HG02610 (cell line): ENCODE results near the gene ZNF575.

Experiments
- ATAC-seq: cut with Tn5 transposase; IDR thresholded peaks from one replicate; pipeline ENCODE4 v1.9.1; 2021; ENCODE audit warnings: mild to moderate bottlenecking, moderate library complexity; ENCODE audit not compliant: unreplicated experiment

Gene ZNF575

DNA sequence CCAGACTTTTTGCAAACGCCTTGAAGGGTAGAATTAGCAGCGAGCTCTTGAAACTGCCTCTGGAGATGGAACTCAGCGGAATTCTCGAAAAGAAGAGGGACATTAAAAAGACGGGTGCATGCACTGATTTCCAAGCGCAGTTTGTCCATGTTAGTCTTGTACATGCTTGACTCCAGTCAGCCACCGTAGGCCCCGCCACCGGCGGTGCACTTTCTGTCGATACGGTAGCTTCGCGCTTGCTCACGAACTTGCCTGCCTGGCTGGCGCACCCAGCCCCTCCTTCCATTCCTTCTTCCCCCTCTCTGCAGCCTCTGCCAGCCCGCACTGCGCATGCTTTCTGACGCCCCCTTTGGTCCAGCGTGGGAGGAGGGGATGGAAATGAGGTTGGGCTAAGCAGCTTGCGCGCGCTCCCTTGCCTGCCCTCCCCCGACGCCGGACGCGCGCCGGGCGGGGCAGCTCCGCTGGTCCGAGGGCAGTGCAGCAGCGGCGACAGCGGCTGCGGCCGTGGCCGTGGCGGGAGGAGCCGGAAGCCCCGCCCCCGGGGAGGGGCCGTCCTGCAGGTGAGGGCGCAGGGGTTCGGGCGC is at the start of gene ZNF575:
Gene ZNF575 (plus strand): TSS at position 227 of the 584 bp plus-strand sequence. CDS start 1,235 bp downstream, outside the sequence.
- ATAC-seq, result peak; percentile 50

DNA sequence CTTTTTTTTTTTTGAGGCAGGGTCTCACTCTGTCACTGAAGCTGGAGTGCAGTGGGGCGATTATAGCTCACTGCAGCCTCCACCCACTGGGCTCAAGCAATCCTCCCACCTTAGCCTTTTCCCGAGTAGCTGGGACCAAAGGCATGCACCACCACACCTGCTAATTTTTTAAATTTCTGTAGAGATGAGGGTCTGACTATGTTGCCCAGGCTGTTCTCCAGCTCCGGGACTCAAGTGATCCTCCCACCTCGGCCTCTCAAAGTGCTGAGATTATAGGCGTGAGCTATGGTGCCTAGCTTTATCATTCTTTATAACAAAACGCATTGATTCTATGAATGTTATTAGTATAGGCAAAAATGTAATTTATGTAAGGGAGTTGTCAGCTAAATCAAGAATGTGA is 49.7 kb upstream of the ZNF575 start:
- no peak for ATAC-seq

- ATAC-seq, result no peak
Measured at GRCh38 chr19:43485951-43486350, 47.0 kb upstream of the ZNF575 start.

GRCh38 chr19:43486412-43486811 is 46.6 kb upstream of the ZNF575 start:
- ATAC-seq, result no peak

GRCh38 chr19:43488179-43488578 is 44.8 kb upstream of the ZNF575 start:
- no peak for ATAC-seq

DNA sequence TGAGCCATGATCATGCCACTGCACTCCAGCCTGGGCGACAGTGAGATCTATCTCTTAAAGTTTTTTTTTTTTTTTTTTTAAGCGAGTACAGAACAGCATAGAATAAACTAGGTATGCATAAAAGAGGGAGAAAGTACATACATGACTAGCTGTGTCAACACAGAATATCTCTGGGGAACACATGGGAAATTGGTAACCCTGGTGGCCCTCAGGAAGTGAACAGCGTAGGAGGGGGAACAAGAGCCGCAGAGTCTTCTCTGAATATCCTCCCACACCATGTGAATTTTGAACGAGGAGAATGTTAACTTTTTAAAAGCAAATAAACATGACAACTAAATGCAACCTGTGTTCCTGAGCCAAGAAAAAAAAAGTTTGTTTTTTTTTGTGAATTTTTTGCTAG is 43.7 kb upstream of the ZNF575 start:
- no peak for ATAC-seq

GRCh38 chr19:43489979-43490599 is 42.9 kb upstream of the ZNF575 start:
- no peak for ATAC-seq

DNA sequence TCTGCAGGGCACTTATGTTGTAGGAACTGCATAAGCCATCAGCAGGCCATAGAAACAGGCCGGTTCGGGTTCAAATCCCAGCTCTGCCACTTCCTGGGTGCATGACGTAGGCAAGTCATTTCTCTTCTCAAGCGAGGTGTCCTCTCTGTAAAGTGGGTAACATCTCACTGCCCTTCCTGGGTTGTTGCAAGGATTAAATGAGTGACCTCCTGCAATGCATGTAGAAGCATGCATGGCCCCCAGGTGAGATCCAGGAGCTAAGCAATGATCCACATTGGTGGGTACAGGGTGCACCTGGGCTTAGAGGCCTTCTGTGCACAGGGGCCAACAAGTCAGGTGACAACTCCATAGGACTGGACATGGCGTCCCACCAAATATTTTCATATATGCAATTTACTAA is 42.2 kb upstream of the ZNF575 start:
- ATAC-seq, result no peak

DNA sequence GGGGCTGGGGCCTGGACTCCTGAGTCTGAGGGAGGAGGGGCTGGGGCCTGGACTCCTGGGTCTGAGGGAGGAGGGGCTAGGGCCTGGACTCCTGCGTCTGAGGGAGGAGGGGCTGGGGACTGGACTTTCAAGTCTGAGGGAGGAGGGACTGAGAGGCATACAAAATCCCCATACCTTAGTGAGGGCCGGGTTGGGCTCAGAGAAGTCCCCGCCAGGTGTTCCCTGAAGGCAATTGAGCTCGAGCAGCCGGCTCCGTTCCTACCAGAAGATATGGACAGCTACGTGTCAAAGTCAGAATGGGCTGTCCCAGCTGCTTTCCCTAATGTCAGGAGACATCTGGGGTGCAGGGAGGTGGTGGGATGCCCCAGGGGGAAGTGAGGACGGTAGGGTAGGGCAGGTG is 37.9 kb upstream of the ZNF575 start:
- ATAC-seq, result no peak

DNA sequence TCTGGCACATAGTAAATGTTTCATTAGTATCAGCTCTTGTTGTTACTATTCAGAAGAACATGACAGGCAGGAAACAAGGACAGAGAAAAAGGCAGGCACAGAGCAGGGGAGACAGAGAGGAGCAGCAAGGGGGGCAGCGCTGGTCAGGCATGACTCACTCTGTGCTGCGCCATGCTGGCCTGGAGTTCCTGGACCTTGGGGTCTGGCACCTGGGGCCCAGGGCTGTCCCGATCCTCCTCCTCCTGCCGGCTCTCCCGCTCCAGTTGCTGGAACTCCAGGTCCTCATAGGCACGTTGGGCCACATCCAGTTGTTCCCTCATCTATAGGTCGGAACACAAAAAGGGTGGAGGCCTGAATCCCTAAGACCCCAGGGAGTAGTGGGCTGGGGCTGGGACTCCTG is 36.0 kb upstream of the ZNF575 start:
- no peak for ATAC-seq

DNA sequence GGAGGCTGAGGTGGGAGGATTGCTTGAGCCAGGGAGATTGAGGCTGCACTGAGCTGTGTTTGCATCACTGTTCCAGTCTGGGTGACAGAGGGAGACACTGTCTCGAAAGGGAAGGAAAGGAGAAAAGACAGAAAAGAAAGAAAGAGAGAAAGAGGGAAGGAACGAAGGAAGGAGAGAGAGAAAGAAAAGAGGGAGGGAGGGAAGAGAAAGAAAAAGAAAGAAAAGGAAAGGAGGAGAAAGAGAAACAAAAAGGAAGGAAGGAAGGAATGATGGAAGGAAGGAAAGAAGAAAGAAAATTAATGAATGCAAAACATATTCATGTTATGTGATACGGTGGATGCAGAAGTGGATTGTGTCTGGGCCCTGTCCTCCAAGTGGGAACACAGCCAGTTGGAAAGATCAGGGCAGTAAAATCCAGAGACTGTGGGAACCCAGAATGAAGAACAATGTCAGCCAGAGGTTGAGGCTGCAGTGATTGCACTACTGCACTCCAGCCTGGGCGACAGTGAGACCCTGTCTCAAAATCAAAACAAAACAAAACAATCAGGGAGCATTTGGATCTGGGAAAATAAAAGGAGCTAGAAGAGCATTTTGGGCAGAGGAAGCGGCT is 34.6 kb upstream of the ZNF575 start:
- ATAC-seq, result no peak

- no peak for ATAC-seq
Measured at GRCh38 chr19:43499042-43499441, 33.9 kb upstream of the ZNF575 start.

DNA sequence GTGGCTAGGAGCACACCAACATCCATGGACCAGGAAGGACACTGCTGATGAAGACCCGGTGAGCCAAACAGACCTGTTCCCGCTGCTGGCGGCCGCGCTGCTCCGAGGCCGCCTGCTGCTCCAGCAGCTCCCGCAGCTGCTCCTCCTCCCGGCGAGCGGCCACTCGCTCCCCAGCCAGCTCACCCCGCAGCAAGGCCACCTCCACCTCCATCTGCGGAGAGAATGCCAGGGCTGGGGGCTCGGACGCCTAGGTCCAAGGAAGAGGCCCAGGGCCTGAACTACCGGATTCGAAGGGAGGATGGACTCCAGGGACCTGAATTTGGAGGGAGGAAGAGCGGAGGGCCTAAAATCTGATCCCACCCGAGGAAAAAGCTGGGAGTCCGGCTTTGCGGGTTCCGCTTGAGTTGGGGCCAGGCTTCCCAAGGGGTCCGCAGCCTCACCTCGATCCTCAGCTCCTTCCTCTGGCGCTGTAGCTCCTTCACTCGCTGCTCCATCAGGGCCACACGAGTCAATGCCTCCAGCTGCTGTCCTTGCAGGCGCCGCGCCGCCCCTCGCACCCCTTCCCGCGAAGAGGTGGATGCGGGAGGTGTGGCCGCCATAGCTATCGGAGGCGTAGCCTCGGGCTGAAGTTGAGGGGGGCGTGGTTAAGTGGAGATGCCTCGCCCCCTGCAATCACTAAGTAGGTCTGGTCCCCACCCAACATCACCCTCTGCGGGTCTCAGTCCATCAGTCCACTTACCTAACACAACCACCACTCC is 31.1 kb upstream of the ZNF575 start:
- no peak for ATAC-seq

- ATAC-seq, result no peak
Measured at GRCh38 chr19:43502419-43502976, 30.5 kb upstream of the ZNF575 start.

DNA sequence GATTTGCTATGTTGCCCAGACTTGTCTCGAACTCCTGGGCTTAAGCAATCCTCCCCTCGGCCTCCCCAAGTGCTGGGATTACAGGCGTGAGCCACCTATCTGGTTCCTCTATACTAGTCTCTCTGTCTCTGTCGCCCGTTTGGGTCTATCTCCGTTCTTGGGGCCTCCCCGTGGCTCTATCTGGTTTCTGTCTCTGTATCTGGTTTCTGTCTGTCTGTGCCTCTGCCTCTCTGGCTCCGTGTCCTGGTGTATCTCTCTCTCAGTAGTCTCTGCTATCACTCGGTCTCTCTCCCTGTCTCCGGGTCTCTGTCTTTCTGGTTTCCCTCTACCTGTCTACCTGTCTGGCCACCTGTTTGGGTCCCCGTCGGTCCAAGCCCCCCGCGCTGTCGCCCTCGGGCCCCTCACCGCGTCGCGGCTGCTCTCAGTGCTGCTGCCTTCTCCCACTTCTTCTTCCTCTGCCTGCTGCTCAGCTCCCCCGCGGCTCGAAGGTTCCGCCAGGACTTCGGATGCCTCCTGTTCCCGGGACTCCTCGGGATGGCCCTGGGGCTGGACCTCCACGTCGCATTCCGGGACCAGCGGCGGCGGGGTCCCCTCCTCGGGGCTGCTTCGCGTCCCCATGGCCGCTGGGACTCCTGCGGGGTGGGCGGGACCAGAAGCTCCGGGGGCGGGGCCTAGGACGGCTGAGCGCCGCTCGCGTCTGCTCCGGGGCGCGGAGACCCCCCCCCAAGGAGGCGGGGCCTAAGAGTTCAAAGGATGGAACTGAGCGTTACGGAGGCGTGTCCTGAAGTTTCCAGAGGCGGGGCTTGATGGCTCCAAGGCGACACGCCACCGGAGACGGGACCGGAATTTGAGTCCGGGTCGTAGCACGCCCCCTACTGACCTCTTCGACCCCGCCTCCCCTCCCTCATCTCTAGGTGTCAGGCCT is 29.2 kb upstream of the ZNF575 start:
- ATAC-seq, result peak; percentile 86

DNA sequence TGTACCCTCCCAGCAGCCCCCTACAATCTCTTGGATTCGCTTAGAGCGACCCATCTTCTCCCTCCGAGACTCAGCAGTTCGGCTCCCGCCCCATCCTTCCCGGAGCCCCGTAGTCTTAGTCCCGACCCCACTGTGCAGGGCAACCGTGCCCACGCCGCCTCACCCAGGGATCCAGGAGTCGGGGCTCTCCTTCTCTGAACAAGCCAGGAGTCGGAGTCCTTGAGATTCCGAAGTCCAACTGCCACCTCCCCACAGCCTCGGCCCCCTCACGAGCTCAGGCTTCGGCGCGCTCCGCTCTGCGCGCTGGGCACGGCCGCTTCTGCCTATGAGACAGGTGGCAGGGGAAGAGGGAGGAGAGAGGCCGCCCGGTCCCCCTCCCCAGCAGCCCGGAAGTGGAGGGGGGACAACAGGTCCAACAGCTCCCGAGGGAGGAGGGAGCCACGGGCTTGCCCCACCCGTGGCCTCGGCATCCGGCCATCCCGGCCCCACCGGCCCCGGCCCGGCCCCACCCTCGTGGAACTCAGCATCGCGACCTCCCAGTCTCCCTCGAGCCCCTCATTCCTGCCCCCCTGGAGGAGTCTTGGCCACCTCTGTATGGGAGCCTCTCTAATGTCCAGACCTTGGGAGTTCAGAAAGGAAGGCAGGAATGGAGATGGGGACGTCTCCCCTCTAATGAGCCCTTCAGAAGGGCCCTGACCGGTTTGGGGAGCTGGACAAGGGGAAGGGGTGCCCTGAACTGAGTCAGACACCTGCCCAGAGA is 28.4 kb upstream of the ZNF575 start, which contains the start of gene PHLDB3:
Gene PHLDB3 (minus strand): TSS at position 321 of the 760 bp plus-strand sequence. CDS start 628 bp downstream, outside the sequence.
- ATAC-seq, result peak; percentile 15

DNA sequence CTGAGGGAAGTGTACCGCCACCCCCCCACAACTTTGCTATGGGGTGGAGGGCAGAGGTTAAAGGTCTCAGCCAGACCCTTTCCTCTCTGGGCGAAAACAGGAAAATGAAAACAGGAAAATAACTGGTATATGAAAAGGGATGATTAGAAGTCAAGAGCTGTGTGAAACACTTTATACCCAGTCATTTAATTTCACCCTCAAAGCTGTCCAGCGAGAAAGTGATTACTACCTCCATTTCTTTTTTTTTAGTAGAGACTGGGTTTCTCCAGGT is 27.9 kb upstream of the ZNF575 start:
- no peak for ATAC-seq

- no peak for ATAC-seq
Measured at GRCh38 chr19:43505941-43506340, 27.0 kb upstream of the ZNF575 start.

DNA sequence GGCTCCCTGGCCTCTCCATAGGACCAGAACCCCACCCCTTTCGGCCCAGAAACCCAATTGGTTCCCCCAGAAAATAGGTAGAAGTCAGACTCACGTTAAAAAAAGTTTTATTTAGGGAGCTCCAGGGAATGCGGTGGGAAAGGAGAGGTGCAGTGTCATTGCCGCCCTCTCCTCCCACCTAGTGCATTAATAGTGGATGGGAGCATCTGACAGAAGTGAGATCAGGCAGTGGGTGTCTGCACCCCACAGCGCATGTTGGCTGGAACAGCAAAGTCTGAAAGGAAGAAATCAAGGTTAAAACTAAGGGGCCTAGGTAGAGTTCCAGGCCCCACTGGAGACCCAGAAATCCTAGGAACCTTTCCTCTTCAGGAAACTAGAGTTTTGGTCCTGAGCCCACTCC is 26.4 kb upstream of the ZNF575 start:
- ATAC-seq, result no peak

GRCh38 chr19:43507880-43508279 is 25.1 kb upstream of the ZNF575 start:
- no peak for ATAC-seq
